Measurements from ENCODE around the gene RNF150.
"Not testable (repeated sequence)": the region's sequence is repeated elsewhere in the genome, so short reads cannot be mapped to it uniquely, and the experiment has no call there.

The RNF150 gene

DNA sequence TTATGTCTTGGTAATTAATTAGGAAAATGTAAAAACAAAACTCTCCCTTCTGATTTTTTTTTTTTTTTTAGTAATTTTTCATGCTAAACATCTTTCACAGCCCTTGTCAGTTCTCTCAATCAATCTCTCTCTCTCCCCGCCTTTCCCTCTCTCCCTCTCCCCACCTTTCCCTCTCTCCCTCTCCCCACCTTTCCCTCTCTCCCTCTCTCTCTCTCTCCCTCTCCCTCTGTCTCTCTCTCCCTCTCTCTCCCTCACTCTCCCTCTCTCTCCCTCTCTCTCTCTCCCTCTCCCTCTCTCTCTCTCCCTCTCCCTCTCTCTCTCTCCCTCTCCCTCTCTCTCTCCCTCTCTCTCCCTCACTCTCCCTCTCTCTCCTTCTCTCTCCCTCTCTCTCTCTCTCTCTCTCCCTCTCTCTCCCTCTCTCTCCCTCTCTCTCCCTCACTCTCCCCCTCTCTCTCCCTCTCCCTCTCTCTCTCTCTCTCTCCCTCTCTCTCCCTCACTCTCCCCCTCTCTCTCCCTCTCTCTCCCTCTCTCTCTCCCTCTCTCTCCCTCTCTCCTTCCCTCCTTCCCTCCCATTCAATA lies 322.6 kb downstream of the RNF150 start:
- DNase-seq (ENCODE audit: low read depth, low spot score); H3K27ac ChIP-seq (ENCODE audit: low read length); H3K9me3 ChIP-seq (ENCODE audit: control insufficient read depth, insufficient read depth, low read length); H3K36me3 ChIP-seq (ENCODE audit: control insufficient read depth, insufficient read depth, low read length); H3K4me3 ChIP-seq (ENCODE audit: low read length); H3K27me3 ChIP-seq (ENCODE audit: control insufficient read depth, insufficient read depth, low read length); H3K4me1 ChIP-seq (ENCODE audit: control insufficient read depth, insufficient read depth, low read length): not testable (repeated sequence)
- WGBS (ENCODE audit: insufficient coverage, insufficient read length): 83% methylated on average over 1 of the region's 1 CpG

All from iPS DF 6.9 (cell line).